HepG2 (cell line): ENCODE results near the gene OGFOD3. TPM values are rescaled to one million over a fixed set of nuclear protein-coding genes. Genes with fewer than 3 reads are reported as not detected.

Experiments used
- ATAC-seq: fragments of 200-7000 bp; cut with Tn5 transposase; 3 replicates; pipeline ENCODE4 v1.9.1; 2020; ENCODE audit warnings: mild to moderate bottlenecking, moderate library complexity
- BruUV-seq: library from RNA; stranded (reverse); fragments of 400-500 nt; replicated peaks from 2 replicates; lab custom pipeline; 2021; lab: Mats Ljungman, UMichigan
- CTCF ChIA-PET: fragments of 300-600 bp; formaldehyde crosslinking; extraction: SDS; loops from one replicate; lab custom pipeline; 2021; ENCODE audit warnings: low total read pairs, inconsistent platforms, low intra/inter-chr PET ratio; lab: Yijun Ruan, JAX
- POLR2A ChIA-PET: fragments of 350-600 bp; sonication (Branson Sonifier 250); formaldehyde crosslinking; loops from one replicate; lab custom pipeline; 2020; ENCODE audit warnings: antibody characterized with exemption, inconsistent platforms; lab: Yijun Ruan, JAX
- DNase-seq: peaks from one replicate; pipeline ENCODE4 v3.0.0-alpha.2; 2015; ENCODE audit warnings: low spot score
- FAIRE-seq: peaks from 3 replicates; lab custom pipeline; 2011; peaks lifted over from hg19 to GRCh38; lab: Jason Lieb, UNC
- H2AFZ ChIP-seq: one replicate; pipeline ENCODE4 v1.6.1; 2011; ENCODE audit warnings: low read length, inconsistent platforms
- H3K27ac ChIP-seq: fragments of 300-600 bp; 3 replicates; pipeline ENCODE4 v1.8.0; 2011; ENCODE audit warnings: mixed run types, mild to moderate bottlenecking, mixed read lengths, low read length, inconsistent platforms; ENCODE audit not compliant: insufficient read depth; ENCODE audit errors: extremely low read length
- H3K27me3 ChIP-seq, 2 experiments: fragments of 200-600 bp in 1 of 2; 2 replicates in 1 of 2; 3 replicates in 1 of 2; pipeline versions ENCODE4 v1.6.0 to v1.8.0; 2011; ENCODE audit warnings: low read length in 2 of 2, mild to moderate bottlenecking in 2 of 2, moderate library complexity in 2 of 2, inconsistent platforms in 1 of 2; ENCODE audit not compliant: insufficient read depth in 2 of 2, control insufficient read depth in 1 of 2
- H3K36me3 ChIP-seq, 2 experiments: fragments of 200-600 bp in 1 of 2; replicated peaks in 1 of 2; 2 replicates in 1 of 2; 3 replicates in 1 of 2; pipeline versions ENCODE4 v1.5.1 to v1.8.0; 2011; ENCODE audit warnings: low read length in 2 of 2, inconsistent platforms in 1 of 2; ENCODE audit not compliant: insufficient read depth in 2 of 2, control insufficient read depth in 1 of 2
- H3K4me1 ChIP-seq: 2 replicates; pipeline ENCODE4 v1.5.1; 2012; ENCODE audit warnings: low read length, inconsistent platforms; ENCODE audit not compliant: insufficient read depth
- H3K4me2 ChIP-seq: 2 replicates; pipeline ENCODE4 v1.6.0; 2011; ENCODE audit warnings: low read depth, low read length, inconsistent platforms
- H3K4me3 ChIP-seq, 3 experiments: fragments of 200-600 bp in 1 of 3; sonication (generic), shearing (Covaris generic) in 1 of 3; replicated peaks in 1 of 3; 2 replicates each; pipeline ENCODE4 v1.5.1; 2011 to 2016; ENCODE audit warnings: low read length in 3 of 3, inconsistent platforms in 2 of 3, low read depth in 2 of 3, mild to moderate bottlenecking in 2 of 3, control low read depth in 1 of 3, mixed read lengths in 1 of 3; ENCODE audit not compliant: insufficient read depth in 1 of 3
- H3K79me2 ChIP-seq: one replicate; pipeline ENCODE4 v1.6.1; 2011; ENCODE audit warnings: low read length, inconsistent platforms; ENCODE audit not compliant: insufficient read depth
- H3K9ac ChIP-seq: 2 replicates; pipeline ENCODE4 v1.6.0; 2011; ENCODE audit warnings: mild to moderate bottlenecking, low read depth, low read length, inconsistent platforms; ENCODE audit not compliant: insufficient read depth
- H3K9me3 ChIP-seq: 2 replicates; pipeline ENCODE4 v1.5.1; 2012; ENCODE audit warnings: mild to moderate bottlenecking, low read length
- H4K20me1 ChIP-seq: 2 replicates; pipeline ENCODE4 v1.6.0; 2011; ENCODE audit warnings: inconsistent platforms, mild to moderate bottlenecking, low read length, moderate library complexity; ENCODE audit not compliant: insufficient read depth
- FUBP1 ChIP-seq: sonication (generic); formaldehyde crosslinking; IDR thresholded peaks from 2 replicates; pipeline ENCODE4 v1.5.1; 2020; ENCODE audit warnings: missing genetic modification reagents, mild to moderate bottlenecking, borderline replicate concordance
- GTF3A ChIP-seq: sonication (generic); formaldehyde crosslinking; conservative IDR thresholded peaks from 2 replicates; pipeline ENCODE4 v1.4.0; 2020; ENCODE audit warnings: mild to moderate bottlenecking, missing genetic modification reagents
- PITX1 ChIP-seq: sonication (generic); formaldehyde crosslinking; IDR thresholded peaks from 2 replicates; pipeline ENCODE4 v1.5.1; 2020; ENCODE audit warnings: mild to moderate bottlenecking, missing genetic modification reagents
- SIN3B ChIP-seq: fragments of 150-350 bp; IDR thresholded peaks from 2 replicates; pipeline ENCODE4 v1.6.1; 2014; ENCODE audit warnings: low read length
- SMARCE1 ChIP-seq: fragments of 450-650 bp; IDR thresholded peaks from 2 replicates; pipeline ENCODE4 v1.6.1; 2017; ENCODE audit warnings: borderline replicate concordance
- SP5 ChIP-seq: IDR thresholded peaks from 2 replicates; pipeline ENCODE4 v1.6.1; 2016; ENCODE audit warnings: low read depth, borderline replicate concordance
- TGIF2 ChIP-seq: IDR thresholded peaks from 2 replicates; pipeline ENCODE4 v1.6.1; 2016; ENCODE audit warnings: control low read depth, missing compliant biosample characterization
- TOPORS ChIP-seq: sonication (generic); formaldehyde crosslinking; IDR thresholded peaks from 2 replicates; pipeline ENCODE4 v1.8.0; 2023; ENCODE audit warnings: mild to moderate bottlenecking, missing genetic modification reagents
- ZBTB40 ChIP-seq, 2 experiments: fragments of 450-650 bp in 1 of 2; sonication (generic) in 1 of 2; formaldehyde crosslinking in 1 of 2; IDR thresholded peaks; 2 replicates each; pipeline versions ENCODE4 v1.6.1 to v1.8.0; 2016 to 2022; ENCODE audit warnings: antibody characterized with exemption in 1 of 2, mild to moderate bottlenecking in 1 of 2, missing genetic modification reagents in 1 of 2
- ZNF17 ChIP-seq: sonication (generic); formaldehyde crosslinking; IDR thresholded peaks from 2 replicates; pipeline ENCODE4 v1.5.0; 2020; ENCODE audit warnings: mild to moderate bottlenecking, missing genetic modification reagents
- ZNF720 ChIP-seq: sonication (generic); formaldehyde crosslinking; IDR thresholded peaks from 2 replicates; pipeline ENCODE4 v1.4.0; 2020; ENCODE audit warnings: missing genetic modification reagents
- WGBS: methylation state at CpG from one replicate; pipeline ENCODE4 v1.1.6; 2017; ENCODE audit warnings: low lambda C conversion rate; 5-methylcytosine and 5-hydroxymethylcytosine counted together
- in situ Hi-C: cut with HindIII; loops from 2 replicates; pipeline ENCODE4 v1.10.0; 2017; ENCODE audit warnings: low pct_unique_long_range_greater_than_20kb; ENCODE audit not compliant: extremely low pct_ligation_motif_present
- intact Hi-C: fragments of 100-400 bp; cut with micrococcal nuclease; formaldehyde crosslinking; loops from one replicate; pipeline ENCODE4 v1.10.0; 2022; ENCODE audit not compliant: unreplicated experiment
- polyA plus RNA-seq, 8 experiments: library from polyadenylated mRNA; depleted of rRNA in 3 of 8; stranded (reverse) in 7 of 8; unstranded in 1 of 8; fragments of >200 nt; fragmentation: Illumina TruSeq in 4 of 8; extraction: Trizol in 4 of 8; gene quantifications; 2 replicates each; pipeline versions ENCODE4 v1.2.1 to v1.2.3, GENCODE V29; 2011 to 2016; ENCODE audit warnings: low read depth in 4 of 8, missing spikeins in 1 of 8, mixed read lengths in 1 of 8; ENCODE audit not compliant: insufficient read depth in 1 of 8
- total RNA-seq, 5 experiments: library from RNA; depleted of rRNA; stranded (reverse); fragments of >200 nt; fragmentation: Illumina TruSeq; extraction: Trizol; gene quantifications; 2 replicates each; pipeline ENCODE4 v1.2.3, GENCODE V29; 2016; ENCODE audit warnings: low read depth in 1 of 5

OGFOD3 gene
- total and polyA plus RNA-seq, 2 of the 13 experiments (the other 11 are each of a cell fraction or from before 2014, with no cell fraction given): 40.0 to 42.1 TPM

GRCh38 chr17:82457073-82457928 lies 38.9 kb upstream of the OGFOD3 start:
- H4K20me1 ChIP-seq: peaks cover 6% of the 10 kb centered on the region; the same call in 1 of the 2 replicates
- H3K27me3 ChIP-seq: no peaks in the 10 kb centered on the region
- ChIA-PET POLR2A (interaction anchor here (0.7 to 1.9 kb wide), 10 partner anchors 37 to 165 kb away, joined by 3 to 6 read pairs (median 3); partner anchors contain the start of genes FOXK2, HEXD and OGFOD3), CTCF (no interaction called here)
- H3K27ac ChIP-seq: peak overlapping the region; percentile 96
- BruUV-seq: no TSS peak
- peak overlapping the region; percentile 24 for H2AFZ ChIP-seq
- H3K79me2 ChIP-seq: peaks cover 10% of the 10 kb centered on the region
- in situ Hi-C loops (no loop called here), intact Hi-C loops (no loop called here)
- peak overlapping the region; percentile 97 for H3K4me2 ChIP-seq
- peaks cover 4 to 17% of the 10 kb centered on the region in 2 experiments; a peak in 2 of 5 replicates for H3K36me3 ChIP-seq
- DNase-seq (peak; percentile 69), FAIRE-seq (peak; percentile 56), ATAC-seq (no peak)
- peak overlapping the region; percentile 68 to 99 (median 83) for H3K4me3 ChIP-seq
- H3K9me3 ChIP-seq: no peaks in the 10 kb centered on the region
- H3K4me1 ChIP-seq: peaks cover 60% of the 10 kb centered on the region
- H3K9ac ChIP-seq: peak overlapping the region; percentile 98
- 4% methylated on average over 7 of the region's 10 CpGs for WGBS
- no peak for TF ChIP-seq ZNF720 (CRISPR knock-in tag)
- TF ChIP-seq GTF3A (CRISPR knock-in tag): no peak
- TF ChIP-seq SIN3B: peak; percentile 11; the same call in 1 of the 2 replicates
- 0 out of 2 replicates have a peak, but pooled peaks have one; percentile 70 for TF ChIP-seq FUBP1
- no peak for TF ChIP-seq TGIF2
- no peak for TF ChIP-seq PITX1 (CRISPR knock-in tag)
- TF ChIP-seq ZBTB40 (IDR thresholded peaks at IDR 0.05): no peak
- no peak for TF ChIP-seq ZBTB40 (CRISPR knock-in tag; IDR thresholded peaks at IDR 0.05)
- TF ChIP-seq ZNF17 (CRISPR knock-in tag): no peak
- TF ChIP-seq SMARCE1: no peak
- TF ChIP-seq SP5 (CRISPR knock-in tag): 0 out of 2 replicates have a peak, but pooled peaks have one; percentile 20
- peak; percentile 5; the same call in 1 of the 2 replicates for TF ChIP-seq TOPORS (CRISPR knock-in tag)
